Fibroblast of pulmonary artery (primary cell): Measurements from ENCODE around the gene NLRP3.

Experiments
- DNase-seq: peaks from one replicate; pipeline ENCODE4 v3.0.0-alpha.2; 2010; ENCODE audit warnings: low read depth
- H3K4me3 ChIP-seq: replicated peaks from 2 replicates; pipeline ENCODE4 v1.5.1; 2011; ENCODE audit warnings: low read depth, mild to moderate bottlenecking, control low read depth, low read length, moderate library complexity
- TF ChIP-seq, protein P1 (sequence below): IDR thresholded peaks from 2 replicates; pipeline ENCODE4 v1.5.1; 2011; ENCODE audit warnings: mild to moderate bottlenecking, control low read depth, low read length, inconsistent platforms; ENCODE audit errors: missing control alignments

Gene NLRP3

DNA sequence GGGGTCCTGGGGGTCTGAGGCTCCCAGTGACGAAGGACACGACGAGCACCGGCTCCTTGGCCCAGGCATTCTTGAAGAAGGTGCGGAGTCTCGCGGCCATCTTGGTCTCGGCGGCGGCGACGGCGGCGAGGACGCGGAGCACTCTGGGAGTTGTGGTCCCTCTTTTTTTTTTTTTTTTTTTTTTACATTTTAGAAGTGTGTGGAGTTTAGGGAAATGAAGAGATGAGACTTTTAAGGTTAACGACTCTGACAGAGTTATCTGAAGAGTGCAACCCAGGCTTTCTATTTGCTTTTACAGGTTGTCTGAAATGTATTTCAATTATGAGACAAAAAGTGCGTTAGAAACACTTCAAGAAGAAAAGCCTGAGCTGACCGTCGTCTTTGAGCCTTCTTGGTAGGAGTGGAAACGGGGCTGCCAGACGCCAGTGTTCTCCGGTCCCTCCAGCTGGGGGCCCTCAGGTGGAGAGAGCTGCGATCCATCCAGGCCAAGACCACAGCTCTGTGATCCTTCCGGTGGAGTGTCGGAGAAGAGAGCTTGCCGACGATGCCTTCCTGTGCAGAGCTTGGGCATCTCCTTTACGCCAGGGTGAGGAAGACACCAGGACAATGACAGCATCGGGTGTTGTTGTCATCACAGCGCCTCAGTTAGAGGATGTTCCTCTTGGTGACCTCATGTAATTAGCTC lies 32.3 kb downstream of the NLRP3 start:
- peak; percentile 67 for DNase-seq
- TF ChIP-seq, protein P1, sequence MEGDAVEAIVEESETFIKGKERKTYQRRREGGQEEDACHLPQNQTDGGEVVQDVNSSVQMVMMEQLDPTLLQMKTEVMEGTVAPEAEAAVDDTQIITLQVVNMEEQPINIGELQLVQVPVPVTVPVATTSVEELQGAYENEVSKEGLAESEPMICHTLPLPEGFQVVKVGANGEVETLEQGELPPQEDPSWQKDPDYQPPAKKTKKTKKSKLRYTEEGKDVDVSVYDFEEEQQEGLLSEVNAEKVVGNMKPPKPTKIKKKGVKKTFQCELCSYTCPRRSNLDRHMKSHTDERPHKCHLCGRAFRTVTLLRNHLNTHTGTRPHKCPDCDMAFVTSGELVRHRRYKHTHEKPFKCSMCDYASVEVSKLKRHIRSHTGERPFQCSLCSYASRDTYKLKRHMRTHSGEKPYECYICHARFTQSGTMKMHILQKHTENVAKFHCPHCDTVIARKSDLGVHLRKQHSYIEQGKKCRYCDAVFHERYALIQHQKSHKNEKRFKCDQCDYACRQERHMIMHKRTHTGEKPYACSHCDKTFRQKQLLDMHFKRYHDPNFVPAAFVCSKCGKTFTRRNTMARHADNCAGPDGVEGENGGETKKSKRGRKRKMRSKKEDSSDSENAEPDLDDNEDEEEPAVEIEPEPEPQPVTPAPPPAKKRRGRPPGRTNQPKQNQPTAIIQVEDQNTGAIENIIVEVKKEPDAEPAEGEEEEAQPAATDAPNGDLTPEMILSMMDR, result no peak
- peak overlapping the region; percentile 55 for H3K4me3 ChIP-seq

- DNase-seq, result no peak
- TF ChIP-seq, protein P1, result no peak
- H3K4me3 ChIP-seq, result no peak overlapping the region
Observed at GRCh38 chr1:247451388-247452010, 35.5 kb downstream of the NLRP3 start.

DNA sequence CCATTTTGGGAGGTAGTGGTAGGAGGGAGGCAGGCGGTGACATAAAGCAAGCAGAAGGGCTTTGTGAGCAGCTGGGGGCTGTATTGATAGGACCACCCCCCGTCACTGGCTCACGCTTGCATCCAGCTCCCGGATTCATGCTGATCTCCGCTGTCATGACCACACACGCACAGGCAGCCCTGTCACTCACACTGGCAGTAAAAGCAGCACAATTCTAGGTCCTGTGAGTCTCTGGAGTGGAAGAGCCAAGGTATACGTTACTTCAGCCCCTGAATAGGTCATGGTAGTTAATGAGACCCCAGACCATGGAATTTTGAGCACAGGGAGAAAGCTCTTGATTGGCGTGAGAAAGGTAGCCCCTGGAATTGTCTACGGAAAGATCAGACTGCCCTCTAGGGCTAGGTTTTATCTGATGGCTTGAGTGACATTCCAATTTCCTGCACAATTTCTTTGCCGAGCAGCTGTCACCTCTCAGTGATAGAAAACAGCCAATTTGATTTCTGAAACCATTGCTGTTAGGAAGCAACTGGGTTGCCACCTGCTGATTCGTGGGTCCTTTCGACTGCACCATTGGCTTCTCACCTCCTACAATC lies 36.6 kb downstream of the NLRP3 start:
- no peak overlapping the region for H3K4me3 ChIP-seq
- TF ChIP-seq, protein P1, result no peak
- no peak for DNase-seq

DNA sequence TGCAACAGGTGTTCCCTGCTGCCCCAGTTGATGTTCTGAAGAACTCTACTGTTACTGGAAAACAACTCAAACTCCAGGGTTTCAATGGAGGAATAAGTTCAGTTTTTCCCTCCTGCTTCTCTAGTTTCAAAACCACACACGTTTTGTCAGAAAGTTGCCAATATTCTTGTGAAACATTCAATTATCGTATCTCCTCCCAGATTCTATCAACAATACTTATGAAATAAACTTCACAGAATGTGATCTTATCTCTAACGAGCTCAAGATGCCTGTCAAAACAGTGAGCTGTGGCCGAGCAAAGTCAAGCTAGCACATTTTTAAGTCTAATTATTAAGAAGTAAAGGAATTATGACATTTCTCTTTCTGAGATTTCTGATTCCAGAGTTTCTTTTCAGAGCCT lies 37.3 kb downstream of the NLRP3 start:
- no peak for DNase-seq
- TF ChIP-seq, protein P1, result no peak
- H3K4me3 ChIP-seq, result no peak overlapping the region

GRCh38 chr1:247453997-247454396 lies 38.0 kb downstream of the NLRP3 start:
- no peak overlapping the region for H3K4me3 ChIP-seq
- DNase-seq, result no peak
- TF ChIP-seq, protein P1, result no peak

DNA sequence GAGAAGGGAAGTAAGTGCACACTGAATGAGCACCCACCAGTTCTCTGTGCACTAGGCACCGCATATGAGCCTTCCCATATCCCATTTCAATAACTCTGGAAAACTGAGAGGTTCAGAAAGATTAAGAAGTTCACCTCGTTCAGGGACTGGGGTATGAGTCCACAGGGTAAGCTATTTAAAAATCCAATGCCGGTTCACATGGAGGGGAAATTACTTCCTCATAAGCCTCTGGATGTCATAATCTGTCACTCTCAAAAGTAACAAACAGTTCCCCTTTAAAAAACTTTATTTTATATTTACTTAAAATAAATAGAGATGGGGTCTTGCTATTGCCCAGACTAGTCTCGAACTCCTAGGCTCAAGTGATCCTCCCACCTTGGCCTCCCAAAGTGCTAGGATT lies 40.0 kb downstream of the NLRP3 start:
- no peak for DNase-seq
- TF ChIP-seq, protein P1, result no peak
- no peak overlapping the region for H3K4me3 ChIP-seq
